ENCODE results near the gene HOXA4.

The HOXA4 gene

DNA sequence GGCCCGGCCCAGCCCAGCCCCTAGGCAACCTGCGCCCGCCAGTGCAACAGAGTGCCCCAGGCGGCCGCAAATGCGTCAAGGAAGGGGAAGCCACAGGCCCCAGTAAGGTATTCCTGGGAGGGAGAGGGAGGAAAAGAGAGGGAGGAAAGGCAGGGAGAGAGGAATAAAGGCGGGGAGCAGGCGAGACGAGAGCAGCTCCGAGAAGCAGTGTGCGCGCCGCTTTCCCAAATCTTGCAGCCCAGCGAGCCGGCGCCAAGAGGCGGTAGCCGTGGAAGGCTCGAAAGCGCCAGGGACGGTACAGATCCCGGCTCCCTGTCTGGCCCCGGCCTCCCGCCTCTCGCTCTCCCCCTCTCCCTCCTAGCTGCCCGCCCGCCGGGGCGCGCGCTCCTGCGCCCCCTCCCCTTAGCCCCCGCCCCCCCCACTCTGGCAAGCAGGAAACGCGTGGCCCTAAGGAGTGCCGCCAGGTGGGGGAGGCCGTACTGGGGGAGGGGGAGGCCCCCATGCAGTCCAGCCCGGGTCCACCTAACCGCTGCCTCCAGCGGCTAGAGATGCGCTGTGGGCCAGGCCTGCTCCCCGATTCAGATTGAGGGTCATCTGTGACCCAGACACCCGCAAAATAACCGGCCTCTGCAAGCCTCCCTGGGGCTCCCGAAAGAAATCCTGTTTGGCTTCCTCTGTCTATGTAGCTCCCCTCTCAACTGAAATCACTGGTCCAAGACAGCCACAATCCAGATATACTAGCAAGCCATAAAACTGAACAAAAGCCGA is 39.3 kb upstream of the HOXA4 start:
- no peak for DNase-seq (ENCODE audit: low spot score)

DNA sequence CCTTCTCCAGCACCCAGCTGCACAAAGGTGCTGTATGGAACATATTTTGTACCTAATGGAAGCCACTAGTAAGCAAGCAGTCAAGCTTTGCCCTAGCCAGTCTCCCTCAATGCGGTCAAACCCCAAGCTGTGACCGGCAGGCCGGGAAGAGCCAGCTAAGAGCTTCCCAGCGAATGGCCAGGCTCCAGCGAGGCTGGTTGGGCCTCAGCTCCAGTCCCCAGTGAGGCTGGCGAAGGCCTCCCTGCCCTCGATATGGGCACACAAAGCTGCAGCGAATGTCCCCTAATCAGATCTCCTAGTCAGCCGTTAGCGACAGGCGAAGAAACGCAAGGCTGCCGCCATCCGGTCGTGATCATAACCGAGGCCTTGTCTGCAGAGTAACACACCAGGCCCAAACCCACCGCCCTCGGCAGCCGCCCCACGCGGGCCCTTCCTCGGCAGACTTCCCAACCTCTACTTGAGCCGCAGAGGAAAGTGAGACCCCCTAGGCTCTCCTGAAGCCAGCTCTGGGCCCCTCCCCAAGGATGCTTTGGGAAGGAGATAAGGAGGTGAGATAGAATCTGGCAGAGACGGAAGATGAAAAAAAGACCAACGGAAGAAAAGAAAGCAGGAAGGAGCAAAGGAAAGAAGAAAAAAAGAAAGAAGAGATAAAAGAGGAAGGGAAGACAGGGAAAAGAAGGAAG is 37.8 kb upstream of the HOXA4 start:
- no peak for DNase-seq (ENCODE audit: low spot score)

DNA sequence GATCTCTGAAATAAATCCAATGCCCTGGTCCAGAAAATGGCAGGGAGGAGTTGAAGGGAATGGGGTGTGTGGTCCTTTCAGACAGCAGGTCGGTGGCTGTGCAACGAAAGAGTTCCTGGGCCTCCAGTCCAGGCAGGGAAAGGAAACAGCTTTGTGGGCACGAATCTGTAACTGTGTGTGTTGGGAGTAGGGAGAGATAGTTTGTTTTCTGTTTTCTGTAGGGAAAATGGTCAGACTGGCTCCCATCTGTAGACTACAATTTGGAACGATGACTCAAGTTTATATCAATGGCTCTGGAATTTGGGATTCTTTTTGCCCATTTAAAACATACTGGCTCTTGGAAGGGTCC is 37.3 kb upstream of the HOXA4 start:
- no peak for DNase-seq (ENCODE audit: low spot score)

DNA sequence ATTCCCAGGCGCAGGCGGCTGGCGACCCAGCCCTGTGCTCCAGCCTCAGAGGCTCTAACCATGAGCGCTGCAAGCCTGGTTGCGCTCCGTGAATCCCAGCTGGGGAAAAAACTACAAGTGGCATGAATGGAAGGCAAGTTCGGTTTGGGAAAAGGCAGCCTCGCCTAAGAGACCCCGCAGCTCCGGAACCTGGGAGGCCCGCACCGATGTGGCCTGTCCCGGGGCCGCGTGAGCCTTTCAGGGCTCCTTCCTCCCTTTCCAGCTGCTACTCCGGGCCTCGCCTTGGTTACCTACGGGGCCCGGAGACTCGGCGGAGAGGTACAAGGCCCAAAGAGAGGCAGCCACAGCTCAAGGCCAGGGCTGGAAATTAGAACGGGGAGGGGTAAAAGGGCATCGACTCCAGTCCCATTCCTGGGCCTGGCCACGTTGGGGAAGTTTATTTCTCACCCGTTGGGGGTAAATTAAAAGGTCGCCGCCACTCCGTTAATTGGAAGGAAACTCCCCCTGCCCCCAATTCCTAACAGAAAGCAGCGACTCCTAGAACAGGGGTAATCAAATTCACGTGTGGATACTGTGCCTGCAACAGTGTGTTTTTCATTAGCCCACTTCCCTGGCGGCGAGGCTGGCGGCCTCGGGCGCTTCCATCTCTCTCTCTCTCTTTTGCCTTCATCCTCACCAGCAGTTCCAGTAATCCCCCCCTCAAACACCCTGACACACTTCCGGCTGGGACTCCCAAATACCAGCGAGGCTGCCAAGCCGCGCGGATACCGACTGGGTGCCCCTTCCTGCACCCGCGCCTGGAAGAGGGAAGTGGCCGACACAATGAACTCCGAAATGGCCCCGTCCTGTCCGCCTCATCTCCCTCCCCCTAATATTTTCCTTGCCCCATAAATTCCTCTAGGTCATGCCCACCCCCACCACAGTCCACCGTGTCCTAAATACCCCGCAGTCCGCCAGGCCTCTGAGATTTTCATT is 36.3 kb upstream of the HOXA4 start:
- DNase-seq (ENCODE audit: low spot score), result no peak

DNA sequence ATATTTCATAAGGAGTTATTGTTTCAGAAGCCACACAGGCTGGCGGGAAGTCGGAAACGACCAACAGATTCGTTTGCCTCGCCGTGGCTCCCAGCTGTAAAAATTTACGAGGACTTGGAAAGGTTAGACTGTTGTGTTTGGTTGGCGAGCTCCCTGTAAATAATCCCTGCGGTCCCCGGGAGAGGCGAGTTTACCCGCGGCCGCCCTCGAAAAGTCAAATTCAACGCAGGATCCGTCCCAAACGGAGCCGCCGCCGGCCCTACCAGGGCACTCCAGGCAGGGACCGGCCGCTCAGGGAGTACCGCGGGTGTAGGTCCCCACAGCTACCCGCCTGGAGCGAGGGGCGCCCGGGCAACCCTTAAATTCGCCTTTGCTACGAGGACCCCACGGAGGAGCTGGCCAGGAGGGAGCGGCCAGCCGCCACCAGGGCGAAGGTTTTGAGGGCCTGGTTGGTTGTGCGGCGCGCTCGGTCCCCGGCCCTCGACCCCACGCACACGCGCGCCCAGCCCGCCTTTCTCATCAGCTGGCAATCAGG is 35.5 kb upstream of the HOXA4 start:
- no peak for DNase-seq (ENCODE audit: low spot score)

DNA sequence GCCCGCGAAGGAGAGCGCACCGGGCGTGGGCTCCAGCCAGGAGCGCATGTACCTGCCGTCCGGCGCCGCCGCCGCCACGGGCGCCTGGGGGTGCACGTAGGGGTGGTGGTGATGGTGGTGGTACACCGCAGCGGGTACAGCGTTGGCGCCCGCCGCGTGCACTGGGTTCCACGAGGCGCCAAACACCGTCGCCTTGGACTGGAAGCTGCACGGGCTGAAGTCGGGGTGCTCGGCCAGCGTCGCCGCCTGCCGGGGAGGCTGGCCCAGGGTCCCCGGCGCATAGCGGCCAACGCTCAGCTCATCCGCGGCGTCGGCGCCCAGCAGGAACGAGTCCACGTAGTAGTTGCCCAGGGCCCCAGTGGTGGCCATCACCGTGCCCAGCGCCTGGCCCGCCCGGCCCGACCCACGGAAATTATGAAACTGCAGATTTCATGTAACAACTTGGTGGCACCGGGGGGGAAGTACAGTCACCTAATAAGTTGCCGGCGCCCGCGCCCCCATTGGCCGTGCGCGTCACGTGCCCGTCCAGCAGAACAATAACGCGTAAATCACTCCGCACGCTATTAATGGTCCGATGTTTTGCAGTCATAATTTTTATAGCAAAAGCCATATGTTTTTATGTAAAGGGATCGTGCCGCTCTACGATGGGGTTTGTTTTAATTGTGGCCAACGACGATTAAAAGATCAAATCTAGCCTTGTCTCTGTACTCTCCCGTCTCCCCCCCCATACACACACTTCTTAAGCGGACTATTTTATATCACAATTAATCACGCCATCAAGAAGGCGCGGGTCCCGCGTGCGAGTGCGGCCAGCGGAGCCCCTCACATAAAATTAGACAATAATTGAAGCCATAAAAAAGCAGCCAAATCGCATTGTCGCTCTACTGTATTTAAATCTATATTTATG is 34.8 kb upstream of the HOXA4 start, which contains the start of gene HOXA9:
Gene HOXA9 (minus strand): TSS at position 449 of the 907 bp plus-strand sequence. CDS start 80 bp downstream, at position 369.
- DNase-seq (ENCODE audit: low spot score), result no peak

DNA sequence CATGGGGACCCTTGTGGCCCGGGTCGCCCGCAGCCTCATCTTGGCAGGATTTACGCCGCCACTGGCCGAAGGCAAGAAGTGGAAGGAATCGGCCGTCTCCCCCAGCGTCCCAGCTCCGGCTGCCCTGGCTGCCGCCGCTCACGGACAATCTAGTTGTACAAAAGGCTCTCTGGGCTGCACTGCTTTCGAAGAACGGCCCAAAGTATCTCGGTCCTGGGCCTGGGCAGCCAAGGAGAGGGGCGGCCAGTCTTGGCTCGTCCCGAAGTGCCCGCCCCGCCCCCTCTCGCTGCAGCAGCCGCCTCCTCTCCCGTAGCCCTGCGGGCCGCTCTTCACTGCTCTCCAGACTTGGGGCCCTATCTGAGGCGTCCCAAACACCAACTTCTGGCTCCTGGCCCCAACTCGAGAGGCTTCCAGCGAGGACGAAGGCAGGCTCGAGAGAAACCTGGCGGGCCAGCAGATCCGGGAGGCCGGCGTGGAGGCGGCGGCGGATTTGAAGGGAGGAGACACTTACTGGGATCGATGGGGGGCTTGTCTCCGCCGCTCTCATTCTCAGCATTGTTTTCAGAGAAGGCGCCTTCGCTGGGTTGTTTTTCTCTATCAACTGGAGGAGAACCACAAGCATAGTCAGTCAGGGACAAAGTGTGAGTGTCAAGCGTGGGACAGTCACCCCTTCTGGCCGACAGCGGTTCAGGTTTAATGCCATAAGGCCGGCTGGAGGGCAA is 34.0 kb upstream of the HOXA4 start:
- DNase-seq (ENCODE audit: low spot score), result no peak

DNA sequence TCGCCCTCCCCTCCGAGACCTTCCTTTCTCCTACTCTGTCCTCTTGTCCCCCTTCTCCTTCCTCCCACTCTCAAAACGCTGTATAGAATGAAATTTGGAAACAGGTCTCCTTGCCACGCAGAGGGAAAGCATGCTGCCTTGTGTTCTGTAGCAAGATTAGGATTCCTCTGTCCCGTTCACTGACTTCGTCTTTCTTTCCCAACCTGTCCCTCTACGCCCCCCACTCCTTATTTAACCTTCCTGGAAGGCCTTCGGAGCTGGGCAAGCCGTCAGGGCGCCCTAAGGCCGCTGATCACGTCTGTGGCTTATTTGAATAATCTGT is 33.4 kb upstream of the HOXA4 start:
- no peak for DNase-seq (ENCODE audit: low spot score)

DNA sequence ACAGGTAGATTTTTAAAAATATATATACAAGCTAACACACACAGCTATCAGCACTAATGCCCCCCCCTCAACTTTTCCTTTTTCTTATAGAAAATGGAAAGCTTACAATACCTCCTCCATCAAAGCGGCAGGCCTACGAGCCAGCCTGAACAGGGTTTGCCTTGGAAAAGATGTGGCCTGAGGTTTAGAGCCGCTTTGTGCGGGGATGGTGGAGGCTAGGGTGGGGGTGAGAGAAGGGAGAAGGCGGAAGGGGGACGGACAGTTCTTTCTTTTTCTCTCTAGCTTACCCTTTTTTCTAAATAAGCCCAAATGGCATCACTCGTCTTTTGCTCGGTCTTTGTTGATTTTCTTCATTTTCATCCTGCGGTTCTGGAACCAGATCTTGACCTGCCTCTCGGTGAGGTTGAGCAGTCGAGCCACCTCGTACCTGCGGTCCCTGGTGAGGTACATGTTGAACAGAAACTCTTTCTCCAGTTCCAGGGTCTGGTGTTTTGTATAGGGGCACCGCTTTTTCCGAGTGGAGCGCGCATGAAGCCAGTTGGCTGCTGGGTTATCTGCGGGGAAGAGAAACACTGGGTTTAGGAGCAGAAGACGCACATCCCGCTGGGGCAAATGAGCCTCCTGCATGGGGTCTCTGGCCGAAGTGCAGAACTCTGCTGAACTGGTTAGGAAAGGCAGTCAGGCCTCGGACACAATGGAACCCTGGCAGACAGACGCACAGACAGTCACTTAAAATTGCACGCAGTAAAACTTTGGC is 32.9 kb upstream of the HOXA4 start:
- DNase-seq (ENCODE audit: low spot score), result no peak

DNA sequence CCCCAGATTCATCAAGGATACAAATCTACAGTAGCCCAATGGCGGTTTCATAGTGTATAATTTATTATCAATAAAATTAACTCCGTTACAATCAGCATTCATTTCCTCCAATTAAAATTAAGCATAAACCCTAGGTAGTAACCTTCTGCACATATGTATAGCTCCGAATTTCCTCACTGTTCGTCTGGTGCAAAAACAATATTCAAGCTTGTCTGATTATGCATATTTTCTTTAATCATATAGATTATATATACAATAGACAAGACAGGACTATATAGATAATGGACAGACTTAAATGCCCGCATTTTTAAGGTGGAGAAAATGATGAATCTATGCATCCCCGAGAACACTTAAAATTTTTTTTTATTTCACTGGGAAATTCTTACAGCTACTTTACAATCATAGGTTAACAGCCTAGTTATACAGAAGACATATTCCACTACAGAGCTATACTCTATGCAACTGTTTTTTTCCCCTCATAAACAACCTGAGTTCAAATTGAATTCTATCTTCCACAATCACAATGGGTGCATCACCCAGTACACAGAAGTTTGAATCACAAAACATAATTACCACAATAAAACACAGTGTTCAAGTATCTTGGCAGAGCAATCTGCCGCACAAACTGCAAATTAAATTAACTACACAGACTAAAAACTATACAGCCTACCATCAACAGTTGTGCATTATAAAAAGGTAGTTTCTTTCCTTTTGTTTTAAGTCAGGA is 32.2 kb upstream of the HOXA4 start:
- DNase-seq (ENCODE audit: low spot score), result no peak

DNA sequence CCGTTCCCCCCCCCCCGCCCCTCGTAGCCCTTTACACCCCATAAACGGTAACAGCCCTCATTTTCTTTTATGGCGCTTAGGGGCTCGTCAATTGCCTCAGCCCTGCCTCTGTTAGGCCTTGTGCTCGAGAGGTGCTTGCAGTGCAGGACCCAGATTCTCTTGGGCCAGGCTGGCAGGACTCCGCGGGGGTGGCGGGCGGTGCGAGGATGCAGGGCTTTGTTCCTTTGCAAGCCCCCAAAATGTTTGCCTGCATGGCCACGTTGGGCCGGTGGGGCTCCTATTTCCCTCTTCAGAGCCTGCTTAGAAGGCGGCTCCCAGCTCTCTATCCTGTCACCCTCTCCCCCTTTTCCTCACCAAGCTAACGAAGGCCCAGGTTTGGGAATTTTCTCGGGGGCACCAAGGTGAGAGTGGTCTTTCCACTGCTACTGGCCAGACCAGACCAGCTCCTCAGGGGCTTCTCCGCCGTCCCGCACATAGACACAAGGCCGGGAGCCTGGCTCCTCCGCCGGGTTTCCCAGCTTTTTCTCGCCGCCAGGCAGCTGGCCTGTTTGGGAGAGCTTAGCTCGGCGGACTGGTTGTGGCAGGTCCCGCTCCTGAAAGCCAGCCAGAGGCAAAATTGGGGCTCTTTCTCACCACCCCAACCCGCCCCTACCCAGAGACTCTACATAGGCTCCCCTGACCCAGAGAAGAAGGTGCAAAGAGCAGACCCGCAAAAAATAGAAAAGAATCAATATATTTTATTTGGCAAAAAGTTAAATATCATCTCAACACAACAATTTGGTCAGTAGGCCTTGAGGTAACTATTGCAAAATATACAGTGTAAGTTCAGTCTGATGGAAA is 31.4 kb upstream of the HOXA4 start:
- no peak for DNase-seq (ENCODE audit: low spot score)

DNA sequence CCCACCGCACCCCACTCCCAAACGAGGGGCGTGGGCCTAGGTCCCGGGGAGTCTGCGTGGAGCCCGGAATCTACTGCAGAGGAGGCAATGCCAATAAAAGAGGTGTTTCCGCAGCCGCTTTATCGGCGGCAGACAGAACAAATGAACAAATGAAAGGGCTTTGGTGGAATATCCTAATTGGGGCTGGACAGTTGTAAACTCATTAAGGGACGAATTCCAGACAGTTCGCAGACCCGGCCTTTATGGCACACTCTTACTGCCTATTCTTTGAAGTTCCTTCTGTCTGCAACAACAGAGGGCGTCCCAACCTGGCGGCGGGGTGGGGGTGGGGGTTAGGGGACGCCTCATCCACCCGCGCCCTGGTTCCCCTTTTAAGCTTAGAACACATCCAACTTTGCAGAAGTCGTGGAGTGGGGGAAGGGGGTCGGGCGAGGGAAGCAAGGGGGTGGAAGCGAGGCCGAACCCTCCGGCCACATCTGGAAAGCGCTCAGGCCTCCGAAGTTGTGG is 30.7 kb upstream of the HOXA4 start:
- DNase-seq (ENCODE audit: low spot score), result no peak

DNA sequence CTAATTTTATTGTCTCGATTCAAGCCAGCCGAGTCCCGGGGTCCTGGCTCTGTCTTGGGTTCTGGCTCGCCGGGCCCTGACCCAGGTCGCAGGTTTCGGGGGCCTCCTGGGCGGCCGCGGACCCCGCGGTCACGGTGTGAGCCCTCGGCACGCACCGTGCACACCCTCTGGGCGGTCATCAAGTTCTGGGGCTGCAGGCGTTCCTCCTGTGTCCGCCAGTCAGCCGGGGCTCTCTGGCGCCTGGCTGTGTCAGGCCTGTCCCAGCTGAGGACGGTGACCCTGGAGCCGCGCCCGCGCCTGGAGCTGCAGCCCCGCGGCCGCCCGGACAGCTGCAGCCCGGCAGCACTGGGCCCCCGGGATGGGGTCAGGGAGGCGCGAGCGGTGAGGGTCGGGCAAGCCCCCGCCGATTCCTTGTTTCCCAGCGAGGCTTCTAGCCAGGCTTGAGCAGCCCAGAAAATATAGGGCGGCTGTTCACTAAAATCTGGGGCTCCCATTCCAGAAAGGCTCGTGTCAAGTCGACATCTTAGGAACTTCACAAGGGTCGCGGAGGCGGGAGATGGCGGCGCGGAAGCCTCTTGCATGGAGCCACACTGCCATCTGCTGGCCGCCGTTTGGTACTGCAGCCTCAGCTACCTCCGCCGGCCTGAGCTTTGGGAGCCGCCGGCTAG is 30.1 kb upstream of the HOXA4 start:
- DNase-seq (ENCODE audit: low spot score), result peak; percentile 87

DNA sequence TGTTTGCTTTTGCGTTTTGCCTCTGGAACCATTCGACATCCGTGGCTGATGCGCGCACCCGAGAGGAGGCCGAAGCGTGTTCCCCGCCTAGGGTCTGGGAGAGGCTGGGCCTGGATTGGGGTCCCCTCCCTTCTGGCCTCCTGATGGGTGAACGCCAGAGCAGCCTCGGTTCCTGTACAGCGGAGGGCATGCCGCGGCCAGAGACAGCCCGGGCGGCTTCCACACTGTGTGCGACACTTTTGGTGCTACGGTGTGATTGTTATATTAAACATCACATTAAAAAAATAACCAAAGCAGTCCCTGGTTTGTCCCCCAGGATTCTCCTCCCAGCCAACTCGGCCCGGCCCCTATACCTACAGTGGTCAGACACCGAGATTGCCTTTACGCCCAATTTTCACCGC is 29.6 kb upstream of the HOXA4 start:
- DNase-seq (ENCODE audit: low spot score), result no peak

DNA sequence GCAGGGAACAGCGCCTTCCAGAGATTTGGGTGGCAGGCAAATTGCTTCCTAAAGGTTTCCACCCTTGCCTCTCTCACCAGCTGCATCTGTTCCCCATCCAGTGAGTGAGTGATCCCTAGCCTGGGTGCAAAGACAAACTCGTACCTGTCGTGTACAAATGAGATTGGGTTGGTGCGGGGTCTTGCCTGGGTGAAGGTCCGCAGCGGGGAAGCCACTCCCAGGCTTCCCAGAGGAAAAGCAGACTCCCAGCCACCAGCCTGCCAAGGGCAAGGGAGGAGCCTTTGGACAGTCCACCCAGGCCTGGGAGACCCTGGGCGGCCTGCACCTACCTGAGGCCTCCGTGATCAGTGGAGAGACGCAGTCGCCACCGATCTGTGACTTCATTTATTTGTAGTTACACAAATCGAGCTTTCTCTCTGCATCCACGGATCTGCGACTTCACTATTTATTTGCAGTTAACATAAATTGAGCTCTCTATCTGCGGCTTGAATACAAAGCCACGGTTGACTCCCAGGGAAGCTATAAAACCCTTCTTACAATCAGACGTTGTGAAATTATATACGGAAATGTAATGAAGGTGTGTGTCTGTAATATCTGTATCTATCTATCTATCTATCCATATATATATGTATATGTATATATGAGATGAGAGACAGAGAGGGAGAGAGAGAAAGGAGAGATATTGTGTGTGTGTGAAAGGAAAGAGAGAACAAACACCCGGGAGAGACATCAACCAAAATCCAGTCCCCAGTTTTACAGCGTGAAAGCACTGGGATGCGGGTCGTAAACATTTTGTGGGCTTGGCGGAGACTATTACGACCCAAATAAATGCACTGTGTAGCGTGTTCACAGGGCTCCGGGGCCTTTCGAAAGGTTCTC is 28.9 kb upstream of the HOXA4 start:
- DNase-seq (ENCODE audit: low spot score), result no peak

DNA sequence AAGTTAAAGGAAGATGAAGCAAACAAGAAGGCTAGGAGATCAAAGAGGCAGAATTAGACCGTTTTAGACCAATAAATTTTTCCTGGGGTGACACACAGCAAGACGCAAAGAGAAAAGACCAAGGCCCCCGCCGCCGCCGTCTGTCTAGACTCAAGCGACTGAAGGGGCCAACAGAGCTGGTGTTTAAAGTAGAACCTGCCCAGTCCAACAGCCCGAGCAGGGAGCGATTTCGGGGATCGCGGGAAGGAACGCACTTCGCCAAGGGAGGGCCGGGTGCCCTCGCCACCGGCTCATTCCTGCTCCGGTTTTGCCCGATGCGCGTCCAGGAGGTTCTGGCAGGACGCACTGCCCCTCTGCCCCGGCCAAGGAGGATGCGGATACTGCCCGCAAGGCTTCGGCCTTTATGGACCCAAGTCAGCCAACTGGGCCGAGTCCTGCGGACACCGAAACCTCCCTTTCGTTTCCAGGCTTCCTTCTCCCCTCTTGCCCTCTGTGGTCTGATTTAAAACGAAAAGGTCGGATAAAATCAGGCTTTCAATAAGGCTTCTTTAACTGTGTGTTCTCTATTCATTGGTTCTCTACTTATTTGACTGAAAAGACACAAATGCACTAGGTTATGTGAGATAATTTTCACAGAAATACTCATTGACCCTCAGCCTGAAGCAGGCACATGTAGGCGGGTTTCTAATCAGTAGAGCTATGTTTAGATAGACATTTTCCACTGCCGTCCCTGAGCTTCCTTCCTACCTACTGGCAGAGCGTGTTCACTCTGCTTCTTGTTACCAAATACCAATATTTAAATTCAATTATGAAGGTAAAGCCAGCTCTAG is 28.1 kb upstream of the HOXA4 start:
- DNase-seq (ENCODE audit: low spot score), result no peak
